H7 (cell line): Measurements from ENCODE around the gene RNF2. TPM values are rescaled to one million over a fixed set of nuclear protein-coding genes. Genes with fewer than 3 reads are reported as not detected.

Source experiments
- DNase-seq: peaks from one replicate; pipeline ENCODE4 v3.0.0; 2012
- H3K27me3 ChIP-seq: 2 replicates; pipeline ENCODE4 v1.6.0; 2011; ENCODE audit warnings: mild to moderate bottlenecking, low read length; ENCODE audit not compliant: control insufficient read depth, insufficient read depth
- H3K36me3 ChIP-seq: replicated peaks from 2 replicates; pipeline ENCODE4 v1.5.1; 2011; ENCODE audit warnings: low read length; ENCODE audit not compliant: control insufficient read depth, insufficient read depth
- H3K4me3 ChIP-seq: 2 replicates; pipeline ENCODE4 v1.5.1; 2011; ENCODE audit warnings: low read depth, mild to moderate bottlenecking, control low read depth, low read length, moderate library complexity; ENCODE audit not compliant: insufficient read depth
- total RNA-seq: library from RNA; depleted of rRNA; stranded (reverse); fragments of >200 nt; shearing (Covaris generic); gene quantifications from 2 replicates; pipeline ENCODE4 v1.2.3, GENCODE V29; 2014

The RNF2 gene
- total RNA-seq, 1 experiment from 2014 or later: 41.3 TPM

- no peak for DNase-seq
- Histone ChIP-seq H3K36me3 (no peaks in the 10 kb centered on the region), H3K27me3 (peaks cover 4% of the 10 kb centered on the region; the same call in 1 of the 2 replicates), H3K4me3 (no peak overlapping the region)
These were observed 5.5 kb upstream of the RNF2 start for GRCh38 chr1:185039726-185040407.

- peaks cover 5% of the 10 kb centered on the region; the same call in 1 of the 2 replicates for H3K27me3 ChIP-seq
- no peaks in the 10 kb centered on the region for H3K36me3 ChIP-seq
- DNase-seq: no peak
- no peak overlapping the region for H3K4me3 ChIP-seq
These were observed 5.0 kb upstream of the RNF2 start for GRCh38 chr1:185040408-185040735.

GRCh38 chr1:185041742-185042141 is 3.6 kb upstream of the RNF2 start:
- H3K4me3 ChIP-seq: no peak overlapping the region
- H3K36me3 ChIP-seq: no peaks in the 10 kb centered on the region
- peaks cover 10% of the 10 kb centered on the region; the same call in 1 of the 2 replicates for H3K27me3 ChIP-seq
- DNase-seq: no peak

- Histone ChIP-seq H3K4me3 (no peak overlapping the region), H3K36me3 (no peaks in the 10 kb centered on the region), H3K27me3 (peaks cover 10% of the 10 kb centered on the region; the same call in 1 of the 2 replicates)
- DNase-seq: no peak
These were observed 2.6 kb upstream of the RNF2 start for GRCh38 chr1:185042737-185043136.

- Histone ChIP-seq H3K27me3 (peaks cover 10% of the 10 kb centered on the region; the same call in 1 of the 2 replicates), H3K4me3 (no peak overlapping the region), H3K36me3 (no peaks in the 10 kb centered on the region)
- DNase-seq: no peak
These were observed 971 bp upstream of the RNF2 start for GRCh38 chr1:185044387-185044786.

- H3K4me3 ChIP-seq: peak overlapping the region; percentile 77
- peak; percentile 82 for DNase-seq
- peaks cover 10% of the 10 kb centered on the region; the same call in 1 of the 2 replicates for H3K27me3 ChIP-seq
- H3K36me3 ChIP-seq: no peaks in the 10 kb centered on the region
These were observed 595 bp downstream of the RNF2 start for GRCh38 chr1:185045814-185046492.

GRCh38 chr1:185046668-185047067 is 1.3 kb downstream of the RNF2 start:
- Histone ChIP-seq H3K27me3 (peaks cover 10% of the 10 kb centered on the region; the same call in 1 of the 2 replicates), H3K4me3 (peak overlapping the region; percentile 77), H3K36me3 (no peaks in the 10 kb centered on the region)
- DNase-seq: no peak

GRCh38 chr1:185049670-185050069 is 4.3 kb downstream of the RNF2 start:
- Histone ChIP-seq H3K27me3 (peaks cover 7% of the 10 kb centered on the region; the same call in 1 of the 2 replicates), H3K36me3 (no peaks in the 10 kb centered on the region), H3K4me3 (no peak overlapping the region)
- DNase-seq: no peak

- no peaks in the 10 kb centered on the region for H3K36me3 ChIP-seq
- no peak overlapping the region for H3K4me3 ChIP-seq
- peaks cover 3% of the 10 kb centered on the region; the same call in 1 of the 2 replicates for H3K27me3 ChIP-seq
- DNase-seq: no peak
These were observed 5.6 kb downstream of the RNF2 start for GRCh38 chr1:185050823-185051451.

GRCh38 chr1:185053204-185053603 is 7.8 kb downstream of the RNF2 start:
- no peak for DNase-seq
- Histone ChIP-seq H3K36me3 (no peaks in the 10 kb centered on the region), H3K4me3 (no peak overlapping the region), H3K27me3 (no peaks in the 10 kb centered on the region)

- Histone ChIP-seq H3K4me3 (no peak overlapping the region), H3K27me3 (no peaks in the 10 kb centered on the region), H3K36me3 (no peaks in the 10 kb centered on the region)
- DNase-seq: peak; percentile 38
These were observed 9.2 kb downstream of the RNF2 start for GRCh38 chr1:185054365-185055060.

- H3K36me3 ChIP-seq: no peaks in the 10 kb centered on the region
- H3K4me3 ChIP-seq: no peak overlapping the region
- DNase-seq: no peak
- no peaks in the 10 kb centered on the region for H3K27me3 ChIP-seq
These were observed 12.8 kb downstream of the RNF2 start for GRCh38 chr1:185058110-185058509.

- H3K36me3 ChIP-seq: no peaks in the 10 kb centered on the region
- H3K27me3 ChIP-seq: no peaks in the 10 kb centered on the region
- DNase-seq: no peak
- no peak overlapping the region for H3K4me3 ChIP-seq
These were observed 13.5 kb downstream of the RNF2 start for GRCh38 chr1:185058876-185059275.

GRCh38 chr1:185059950-185060571 is 14.7 kb downstream of the RNF2 start:
- no peak for DNase-seq
- H3K27me3 ChIP-seq: no peaks in the 10 kb centered on the region

More at GRCh38 chr1:185059950-185060571, 14.7 kb downstream of the RNF2 start:
- H3K4me3 ChIP-seq: no peak overlapping the region
- no peaks in the 10 kb centered on the region for H3K36me3 ChIP-seq
